Astrocyte (in vitro differentiated cells and primary cell): Measurements from ENCODE around the gene STAU1. TPM values are rescaled to one million over a fixed set of nuclear protein-coding genes. Genes with fewer than 3 reads are reported as not detected.
"Not testable (repeated sequence)": the region's sequence is repeated elsewhere in the genome, so short reads cannot be mapped to it uniquely, and the experiment has no call there.

Experiments
- DNase-seq: peaks from one replicate; pipeline ENCODE4 v3.0.0-alpha.2; 2010; ENCODE audit warnings: low read depth
- FAIRE-seq: peaks from 2 replicates; lab custom pipeline; 2011; peaks lifted over from hg19 to GRCh38; lab: Jason Lieb, UNC
- H2AFZ ChIP-seq: 2 replicates; pipeline ENCODE4 v1.6.0; 2012; ENCODE audit warnings: low read depth, low read length, inconsistent platforms
- H3K27ac ChIP-seq: 2 replicates; pipeline ENCODE4 v1.5.1; 2011; ENCODE audit warnings: low read depth, low read length, inconsistent platforms
- H3K27me3 ChIP-seq: 2 replicates; pipeline ENCODE4 v1.6.0; 2011; ENCODE audit warnings: low read length, inconsistent platforms; ENCODE audit not compliant: insufficient read depth
- H3K36me3 ChIP-seq: 2 replicates; pipeline ENCODE4 v1.5.1; 2011; ENCODE audit warnings: low read length, inconsistent platforms; ENCODE audit not compliant: insufficient read depth
- H3K4me1 ChIP-seq: 2 replicates; pipeline ENCODE4 v1.5.1; 2011; ENCODE audit warnings: low read length, inconsistent platforms; ENCODE audit not compliant: insufficient read depth
- H3K4me2 ChIP-seq: 2 replicates; pipeline ENCODE4 v1.6.0; 2012; ENCODE audit warnings: low read length, inconsistent platforms
- H3K4me3 ChIP-seq: 2 replicates; pipeline ENCODE4 v1.5.1; 2011; ENCODE audit warnings: low read depth, mild to moderate bottlenecking, low read length, inconsistent platforms; ENCODE audit not compliant: insufficient read depth
- H3K79me2 ChIP-seq: 2 replicates; pipeline ENCODE4 v1.6.0; 2012; ENCODE audit warnings: mild to moderate bottlenecking, low read length, inconsistent platforms; ENCODE audit not compliant: insufficient read depth
- H3K9ac ChIP-seq: 2 replicates; pipeline ENCODE4 v1.6.0; 2012; ENCODE audit warnings: mild to moderate bottlenecking, low read length, inconsistent platforms
- H3K9me3 ChIP-seq: 2 replicates; pipeline ENCODE4 v1.5.1; 2012; ENCODE audit warnings: low read depth, mild to moderate bottlenecking, low read length, inconsistent platforms; ENCODE audit not compliant: insufficient read depth
- H4K20me1 ChIP-seq: 2 replicates; pipeline ENCODE4 v1.6.0; 2012; ENCODE audit warnings: low read length, inconsistent platforms; ENCODE audit not compliant: insufficient read depth
- H3K27ac Mint-ChIP-seq: one replicate; pipeline ENCODE4 v1.8.0; 2021; ENCODE audit warnings: mild to moderate bottlenecking, mixed read lengths; ENCODE audit not compliant: unreplicated experiment
- H3K27me3 Mint-ChIP-seq: one replicate; pipeline ENCODE4 v1.8.0; 2021; ENCODE audit warnings: low read depth, mixed read lengths; ENCODE audit not compliant: unreplicated experiment
- H3K36me3 Mint-ChIP-seq: one replicate; pipeline ENCODE4 v1.8.0; 2021; ENCODE audit warnings: low read depth, mixed read lengths; ENCODE audit not compliant: unreplicated experiment
- H3K4me1 Mint-ChIP-seq: one replicate; pipeline ENCODE4 v1.8.0; 2021; ENCODE audit warnings: low read depth, mixed read lengths; ENCODE audit not compliant: unreplicated experiment
- H3K4me3 Mint-ChIP-seq: one replicate; pipeline ENCODE4 v1.8.0; 2021; ENCODE audit warnings: mild to moderate bottlenecking, moderate library complexity, mixed read lengths; ENCODE audit not compliant: unreplicated experiment
- H3K9me3 Mint-ChIP-seq: one replicate; pipeline ENCODE4 v1.8.0; 2021; ENCODE audit warnings: mild to moderate bottlenecking, mixed read lengths; ENCODE audit not compliant: unreplicated experiment
- CTCF ChIP-seq: IDR thresholded peaks from 2 replicates; pipeline ENCODE4 v1.5.1; 2011; ENCODE audit warnings: low read depth, mild to moderate bottlenecking, inconsistent platforms, low read length, moderate library complexity; ENCODE audit not compliant: insufficient read depth
- EZH2 ChIP-seq: IDR thresholded peaks from 2 replicates; pipeline ENCODE4 v1.6.1; 2012; ENCODE audit warnings: mild to moderate bottlenecking, low read length, inconsistent platforms; ENCODE audit not compliant: insufficient read depth
- total RNA-seq: library from RNA; stranded (reverse); gene quantifications from 2 replicates; pipeline ENCODE4 v1.2.1, GENCODE V29; 2021

The STAU1 gene
- total RNA-seq, 1 donor from 2014 or later = 98.0 TPM

- Histone ChIP-seq H3K27me3 (no peaks in the 10 kb centered on the region), H3K9ac (no peak overlapping the region), H2AFZ (no peak overlapping the region), H4K20me1 (no peaks in the 10 kb centered on the region), H3K79me2 (no peaks in the 10 kb centered on the region), H3K4me1 (no peaks in the 10 kb centered on the region), H3K4me3 (no peak overlapping the region), H3K9me3 (no peaks in the 10 kb centered on the region), H3K36me3 (no peaks in the 10 kb centered on the region), H3K27ac (no peak overlapping the region), H3K4me2 (no peak overlapping the region)
- Mint-ChIP-seq H3K27me3 (no peaks in the 10 kb centered on the region), H3K4me3 (no peak overlapping the region), H3K36me3 (no peaks in the 10 kb centered on the region), H3K9me3 (no peaks in the 10 kb centered on the region), H3K4me1 (no peaks in the 10 kb centered on the region), H3K27ac (no peak overlapping the region)
- no peak for FAIRE-seq
- TF ChIP-seq EZH2 (no peak), CTCF (no peak)
- no peak for DNase-seq
Observed at GRCh38 chr20:49203746-49204145, 15.6 kb upstream of the STAU1 start.

- Histone ChIP-seq H3K79me2 (no peaks in the 10 kb centered on the region), H3K4me1 (no peaks in the 10 kb centered on the region), H3K9me3 (no peaks in the 10 kb centered on the region), H2AFZ (no peak overlapping the region), H3K9ac (no peak overlapping the region), H3K36me3 (no peaks in the 10 kb centered on the region), H3K27me3 (no peaks in the 10 kb centered on the region), H3K4me2 (no peak overlapping the region), H3K27ac (no peak overlapping the region), H3K4me3 (no peak overlapping the region), H4K20me1 (no peaks in the 10 kb centered on the region)
- Mint-ChIP-seq H3K27me3 (no peaks in the 10 kb centered on the region), H3K9me3 (no peaks in the 10 kb centered on the region), H3K4me1 (no peaks in the 10 kb centered on the region), H3K27ac (no peak overlapping the region), H3K4me3 (no peak overlapping the region), H3K36me3 (no peaks in the 10 kb centered on the region)
- FAIRE-seq (no peak), DNase-seq (no peak)
- TF ChIP-seq CTCF (no peak), EZH2 (no peak)
Observed at GRCh38 chr20:49203011-49203410, 14.9 kb upstream of the STAU1 start.

- Mint-ChIP-seq H3K4me3 (no peak overlapping the region), H3K27me3 (no peaks in the 10 kb centered on the region), H3K9me3 (no peaks in the 10 kb centered on the region), H3K4me1 (no peaks in the 10 kb centered on the region), H3K27ac (no peak overlapping the region), H3K36me3 (no peaks in the 10 kb centered on the region)
- Histone ChIP-seq H3K27ac (no peak overlapping the region), H3K36me3 (no peaks in the 10 kb centered on the region), H3K79me2 (no peaks in the 10 kb centered on the region), H3K4me1 (no peaks in the 10 kb centered on the region), H3K4me2 (no peak overlapping the region), H3K9ac (no peak overlapping the region), H3K9me3 (no peaks in the 10 kb centered on the region), H4K20me1 (no peaks in the 10 kb centered on the region), H2AFZ (no peak overlapping the region), H3K4me3 (no peak overlapping the region), H3K27me3 (no peaks in the 10 kb centered on the region)
- TF ChIP-seq CTCF (no peak), EZH2 (no peak)
- DNase-seq (no peak), FAIRE-seq (no peak)
Observed at GRCh38 chr20:49199729-49200293, 11.7 kb upstream of the STAU1 start.

- not testable (repeated sequence) for H3K4me1 Mint-ChIP-seq, H3K36me3 ChIP-seq
Observed at GRCh38 chr20:49192944-49193518, 4.9 kb upstream of the STAU1 start.

More at GRCh38 chr20:49192944-49193518, 4.9 kb upstream of the STAU1 start:
- H3K27ac ChIP-seq, H3K9me3 ChIP-seq, H3K79me2 ChIP-seq, H3K9ac ChIP-seq, H2AFZ ChIP-seq, H3K4me2 ChIP-seq, H3K36me3 Mint-ChIP-seq, H4K20me1 ChIP-seq, H3K4me1 ChIP-seq, H3K27ac Mint-ChIP-seq, H3K4me3 Mint-ChIP-seq, FAIRE-seq, DNase-seq, H3K4me3 ChIP-seq, H3K9me3 Mint-ChIP-seq, H3K27me3 Mint-ChIP-seq, H3K27me3 ChIP-seq: not testable (repeated sequence)
